Measurements from ENCODE around the gene NAA60.

DNA sequence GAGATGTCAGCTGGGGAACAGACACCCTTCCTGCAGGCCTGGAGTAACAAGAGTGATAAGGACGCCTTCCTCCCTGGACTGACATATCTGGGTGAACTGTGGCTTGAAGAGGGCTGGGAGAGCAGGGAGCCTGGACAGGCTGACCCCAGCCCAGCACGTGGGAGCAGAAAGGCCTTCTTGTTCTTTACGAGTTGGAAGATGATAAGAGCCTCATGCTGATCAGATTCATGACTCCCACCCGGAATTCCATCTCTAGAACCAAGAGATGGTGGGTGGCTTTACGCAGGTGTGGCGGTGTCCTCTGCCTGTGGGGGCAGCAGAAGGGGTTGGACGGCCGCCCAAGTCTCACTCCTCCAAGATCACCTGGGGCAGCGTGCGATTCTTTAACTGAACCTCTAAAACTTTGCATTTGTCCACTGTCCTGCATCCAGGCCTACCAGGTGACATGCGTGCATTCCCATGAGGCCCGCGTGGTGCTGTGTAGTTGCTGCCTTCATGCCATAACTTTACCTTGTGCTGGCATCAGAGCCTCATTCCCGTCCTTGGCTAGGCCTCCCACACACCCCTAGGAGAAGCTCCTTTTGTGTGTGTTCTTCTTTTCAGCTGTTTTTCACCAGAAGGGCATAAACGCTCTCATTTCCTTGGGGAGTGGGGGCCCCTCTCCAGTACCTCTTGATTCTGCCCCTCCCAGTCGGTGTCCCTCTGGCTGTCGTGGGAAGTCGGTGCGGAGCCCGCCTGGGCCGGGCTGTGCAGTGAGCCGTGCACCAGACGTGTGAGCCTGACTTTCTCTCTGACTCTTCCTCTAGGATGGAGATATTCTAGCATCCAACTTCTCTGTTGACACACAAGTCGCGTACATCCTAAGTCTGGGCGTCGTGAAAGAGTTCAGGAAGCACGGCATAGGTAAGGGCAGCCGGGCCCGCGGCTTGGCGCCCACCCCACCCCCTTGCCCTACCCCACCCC lies 38.5 kb downstream of the NAA60 start:
- TF ChIP-seq CTCF (IDR thresholded peaks at IDR 0.05; ENCODE audit: poor library complexity) = no peak
- TF ChIP-seq EZH2 (IDR thresholded peaks at IDR 0.05; ENCODE audit: borderline replicate concordance) = no peak
- TF ChIP-seq EZH2phosphoT487 (IDR thresholded peaks at IDR 0.05; ENCODE audit: low read depth, severe bottlenecking, unreplicated experiment) = no peak

Data from hepatocyte (in vitro differentiated cells).